Activated naive CD8-positive, alpha-beta T cell treated with anti-CD3 and anti-CD28 coated beads, Interleukin-2, amount 10 ng/mL, durations not matched to agents 7 days and 5 days (primary cell): ENCODE measurements around the gene FGF21. TPM values are rescaled to one million over a fixed set of nuclear protein-coding genes. Genes with fewer than 3 reads are reported as not detected.

Experiments
- ATAC-seq: fragments of 150-1000 bp; cut with Tn5 transposase; one replicate; pipeline ENCODE4 v1.10.0; 2021; ENCODE audit warnings: low read depth, moderate library complexity
- POLR2A ChIA-PET: fragments of 350-600 bp; sonication (Branson Sonifier 250); formaldehyde crosslinking; loops from one replicate; lab custom pipeline; 2021; ENCODE audit warnings: antibody characterized with exemption; lab: Charles Lee
- DNase-seq: peaks from one replicate; pipeline ENCODE4 v3.0.0; 2021
- H3K27ac Mint-ChIP-seq: one replicate; pipeline ENCODE4 v1.8.0; 2022; ENCODE audit warnings: mild to moderate bottlenecking, mixed read lengths
- H3K27me3 Mint-ChIP-seq: one replicate; pipeline ENCODE4 v1.8.0; 2022; ENCODE audit warnings: mild to moderate bottlenecking, moderate library complexity, mixed read lengths
- H3K36me3 Mint-ChIP-seq: one replicate; pipeline ENCODE4 v1.8.0; 2021; ENCODE audit warnings: mild to moderate bottlenecking, mixed read lengths
- H3K4me1 Mint-ChIP-seq: one replicate; pipeline ENCODE4 v1.8.0; 2021; ENCODE audit warnings: mixed read lengths
- H3K4me3 Mint-ChIP-seq: one replicate; pipeline ENCODE4 v1.8.0; 2022; ENCODE audit warnings: mild to moderate bottlenecking, moderate library complexity, mixed read lengths
- H3K9me3 Mint-ChIP-seq: one replicate; pipeline ENCODE4 v1.8.0; 2021; ENCODE audit warnings: mixed read lengths
- total RNA-seq, 2 experiments: library from RNA; stranded (reverse); gene quantifications; one replicate each; pipeline ENCODE4 v1.2.3, GENCODE V29; 2021

The FGF21 gene
- total RNA-seq, 2 experiments from 2014 or later, result not detected

- POLR2A ChIA-PET, result no interaction called here
- Mint-ChIP-seq H3K27me3 (peaks cover 1% of the 10 kb centered on the region), H3K4me1 (peaks cover 11% of the 10 kb centered on the region), H3K9me3 (no peaks in the 10 kb centered on the region), H3K27ac (peak within 1 kb of the TSS; percentile 94), H3K4me3 (peak within 1 kb of the TSS; percentile 88), H3K36me3 (no peaks in the 10 kb centered on the region)
- DNase-seq (no peak), ATAC-seq (no peak)
Measured at GRCh38 chr19:48719263-48720171, 35.8 kb upstream of the FGF21 start, which contains the start of gene MAMSTR. Gene MAMSTR, minus strand, starts transcription at chr19:48719725. Its CDS starts 694 bp downstream, at chr19:48719031.

- DNase-seq, result no peak
- peaks cover 6% of the 10 kb centered on the region for H3K36me3 Mint-ChIP-seq
- peaks cover 12% of the 10 kb centered on the region for H3K4me1 Mint-ChIP-seq
- peak overlapping the region; percentile 94 for H3K27ac Mint-ChIP-seq
- peaks cover 1% of the 10 kb centered on the region for H3K27me3 Mint-ChIP-seq
- H3K4me3 Mint-ChIP-seq, result peak overlapping the region; percentile 88
- H3K9me3 Mint-ChIP-seq, result peaks cover 5% of the 10 kb centered on the region
- peak; percentile 8 for ATAC-seq
- POLR2A ChIA-PET, result interaction anchor here (0.7 to 1.5 kb wide), 4 partner anchors 19 to 101 kb away, joined by 4 read pairs; partner anchors contain the start of genes RPL18 and SPHK2
Measured at GRCh38 chr19:48720251-48720612, 35.1 kb upstream of the FGF21 start.

GRCh38 chr19:48720613-48721296, 34.6 kb upstream of the FGF21 start:
- DNase-seq, result peak; percentile 87
- POLR2A ChIA-PET, result interaction anchor here (0.7 to 1.5 kb wide), 5 partner anchors 18 to 101 kb away, joined by 3 to 4 read pairs (median 4); partner anchors contain the start of genes RPL18 and SPHK2
- Mint-ChIP-seq H3K4me3 (peak overlapping the region; percentile 88), H3K9me3 (peaks cover 8% of the 10 kb centered on the region), H3K4me1 (peaks cover 17% of the 10 kb centered on the region), H3K36me3 (peaks cover 11% of the 10 kb centered on the region), H3K27me3 (peaks cover 1% of the 10 kb centered on the region), H3K27ac (peak overlapping the region; percentile 94)
- ATAC-seq, result peak; percentile 97

- Mint-ChIP-seq H3K36me3 (peaks cover 20% of the 10 kb centered on the region), H3K27ac (no peak overlapping the region), H3K9me3 (peaks cover 12% of the 10 kb centered on the region), H3K27me3 (no peaks in the 10 kb centered on the region), H3K4me1 (peaks cover 24% of the 10 kb centered on the region), H3K4me3 (no peak overlapping the region)
- no peak for ATAC-seq
- DNase-seq, result no peak
- POLR2A ChIA-PET, result no interaction called here
Measured at GRCh38 chr19:48722196-48722708, 33.1 kb upstream of the FGF21 start.

GRCh38 chr19:48724796-48725753, 30.2 kb upstream of the FGF21 start:
- POLR2A ChIA-PET, result interaction anchor here (0.6 to 1.4 kb wide), 5 partner anchors 9 to 176 kb away, joined by 3 to 7 read pairs (median 4); partner anchors contain the start of gene PPP1R15A
- Mint-ChIP-seq H3K4me1 (peaks cover 24% of the 10 kb centered on the region), H3K36me3 (peaks cover 22% of the 10 kb centered on the region), H3K27me3 (no peaks in the 10 kb centered on the region), H3K9me3 (peaks cover 16% of the 10 kb centered on the region), H3K27ac (peak overlapping the region; percentile 92), H3K4me3 (peak overlapping the region; percentile 34)
- ATAC-seq, result peak; percentile 17
- no peak for DNase-seq

GRCh38 chr19:48726556-48726955, 28.8 kb upstream of the FGF21 start:
- H3K4me1 Mint-ChIP-seq, result peaks cover 19% of the 10 kb centered on the region
- DNase-seq, result no peak
- H3K36me3 Mint-ChIP-seq, result peaks cover 24% of the 10 kb centered on the region
- H3K4me3 Mint-ChIP-seq, result peak overlapping the region; percentile 57
- ATAC-seq, result peak; percentile 73
- H3K27ac Mint-ChIP-seq, result peak overlapping the region; percentile 94
- no peaks in the 10 kb centered on the region for H3K27me3 Mint-ChIP-seq
- POLR2A ChIA-PET, result no interaction called here
- peaks cover 16% of the 10 kb centered on the region for H3K9me3 Mint-ChIP-seq

- DNase-seq, result no peak
- Mint-ChIP-seq H3K27me3 (peaks cover 2% of the 10 kb centered on the region), H3K4me1 (peaks cover 17% of the 10 kb centered on the region), H3K9me3 (peaks cover 16% of the 10 kb centered on the region), H3K4me3 (no peak overlapping the region), H3K27ac (no peak overlapping the region), H3K36me3 (peaks cover 25% of the 10 kb centered on the region)
- POLR2A ChIA-PET, result interaction anchor here (1.2 kb wide), 1 partner anchor 13 kb away, joined by 3 read pairs; no protein-coding TSS in a partner anchor
- no peak for ATAC-seq
Measured at GRCh38 chr19:48728911-48729664, 26.2 kb upstream of the FGF21 start.

- Mint-ChIP-seq H3K4me1 (peaks cover 4% of the 10 kb centered on the region), H3K27ac (no peak overlapping the region), H3K27me3 (peaks cover 4% of the 10 kb centered on the region), H3K4me3 (no peak overlapping the region), H3K9me3 (peaks cover 6% of the 10 kb centered on the region), H3K36me3 (peaks cover 11% of the 10 kb centered on the region)
- ATAC-seq (no peak), DNase-seq (no peak)
- POLR2A ChIA-PET, result interaction anchor here (0.7 kb wide), 1 partner anchor 130 kb away, joined by 3 read pairs; no protein-coding TSS in a partner anchor
Measured at GRCh38 chr19:48731452-48731851, 23.9 kb upstream of the FGF21 start.

- peaks cover 2% of the 10 kb centered on the region for H3K36me3 Mint-ChIP-seq
- no peak for ATAC-seq
- POLR2A ChIA-PET, result interaction anchor here (0.7 kb wide), 1 partner anchor 60 kb away, joined by 3 read pairs; no protein-coding TSS in a partner anchor
- peaks cover 7% of the 10 kb centered on the region for H3K4me1 Mint-ChIP-seq
- no peak overlapping the region for H3K27ac Mint-ChIP-seq
- H3K4me3 Mint-ChIP-seq, result no peak overlapping the region
- H3K9me3 Mint-ChIP-seq, result no peaks in the 10 kb centered on the region
- H3K27me3 Mint-ChIP-seq, result peaks cover 4% of the 10 kb centered on the region
- DNase-seq, result no peak
Measured at GRCh38 chr19:48734625-48735024, 20.7 kb upstream of the FGF21 start.

- no peak overlapping the region for H3K4me3 Mint-ChIP-seq
- peaks cover 8% of the 10 kb centered on the region for H3K27me3 Mint-ChIP-seq
- DNase-seq (no peak), ATAC-seq (no peak)
- H3K36me3 Mint-ChIP-seq, result peaks cover 2% of the 10 kb centered on the region
- no peaks in the 10 kb centered on the region for H3K9me3 Mint-ChIP-seq
- no peak overlapping the region for H3K27ac Mint-ChIP-seq
- H3K4me1 Mint-ChIP-seq, result peaks cover 9% of the 10 kb centered on the region
- POLR2A ChIA-PET, result interaction anchor here (0.7 kb wide), 2 partner anchors 61 to 994 kb away, joined by 3 read pairs; no protein-coding TSS in a partner anchor
Measured at GRCh38 chr19:48735031-48735615, 20.2 kb upstream of the FGF21 start.

GRCh38 chr19:48737360-48737998, 17.8 kb upstream of the FGF21 start:
- Mint-ChIP-seq H3K4me1 (peaks cover 11% of the 10 kb centered on the region), H3K27ac (no peak overlapping the region)
- POLR2A ChIA-PET, result interaction anchor here (0.7 kb wide), 1 partner anchor 143 kb away, joined by 3 read pairs; no protein-coding TSS in a partner anchor

More at GRCh38 chr19:48737360-48737998, 17.8 kb upstream of the FGF21 start:
- ATAC-seq, result no peak
- H3K9me3 Mint-ChIP-seq, result no peaks in the 10 kb centered on the region
- no peak overlapping the region for H3K4me3 Mint-ChIP-seq
- H3K36me3 Mint-ChIP-seq, result no peaks in the 10 kb centered on the region
- H3K27me3 Mint-ChIP-seq, result peaks cover 21% of the 10 kb centered on the region
- no peak for DNase-seq
